NCI-H2081 treated with DMSO at 0.1 percent for 48 hours (cell line): ENCODE results near the gene LRRC15.
A peak's percentile ranks its signal among the peaks of the same experiment; 100 is the strongest.

ENCODE experiments used
- DNase-seq: peaks from one replicate; lab custom pipeline; 2025; lab: John Stamatoyannopoulos, UW

The LRRC15 gene

DNA sequence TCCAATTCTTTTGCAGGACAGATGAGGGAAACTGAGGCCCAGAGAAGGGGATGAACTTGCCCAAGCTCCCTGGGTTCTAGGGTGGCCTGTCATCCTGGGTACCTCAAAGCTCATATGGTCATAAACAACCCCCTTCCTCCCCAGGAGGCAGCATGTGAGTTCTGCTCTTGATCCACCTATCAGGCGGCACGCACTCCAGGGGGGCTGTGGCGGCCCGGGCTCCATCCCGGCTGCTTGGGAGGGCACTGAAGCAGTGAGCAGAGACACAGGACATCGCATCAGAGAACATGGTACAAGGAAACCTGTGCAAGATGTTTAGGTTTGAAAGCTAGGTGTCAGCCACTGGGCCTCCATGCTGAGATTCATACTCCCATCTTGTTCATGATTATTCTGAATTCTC, 52.6 kb downstream of the LRRC15 start:
- DNase-seq, result no peak

DNA sequence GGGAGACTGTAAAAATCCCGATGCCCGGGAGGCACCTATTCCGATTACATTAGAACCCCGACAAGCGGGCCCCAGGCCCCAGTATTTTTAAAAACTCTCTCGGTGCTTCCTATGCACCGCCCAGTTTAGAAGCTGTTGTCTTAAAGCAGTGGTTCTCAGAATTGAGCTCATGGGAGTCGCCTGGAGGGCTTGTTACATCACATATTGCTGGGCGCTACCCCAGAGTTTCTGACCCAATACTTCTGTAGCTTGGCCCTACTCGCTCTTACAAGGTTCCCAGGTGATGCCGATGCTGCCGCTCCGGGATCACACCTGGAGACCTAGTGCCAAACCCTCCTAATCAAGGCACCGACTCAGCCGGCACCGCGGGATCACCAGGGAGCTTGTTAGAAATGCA, 53.6 kb downstream of the LRRC15 start:
- no peak for DNase-seq

DNA sequence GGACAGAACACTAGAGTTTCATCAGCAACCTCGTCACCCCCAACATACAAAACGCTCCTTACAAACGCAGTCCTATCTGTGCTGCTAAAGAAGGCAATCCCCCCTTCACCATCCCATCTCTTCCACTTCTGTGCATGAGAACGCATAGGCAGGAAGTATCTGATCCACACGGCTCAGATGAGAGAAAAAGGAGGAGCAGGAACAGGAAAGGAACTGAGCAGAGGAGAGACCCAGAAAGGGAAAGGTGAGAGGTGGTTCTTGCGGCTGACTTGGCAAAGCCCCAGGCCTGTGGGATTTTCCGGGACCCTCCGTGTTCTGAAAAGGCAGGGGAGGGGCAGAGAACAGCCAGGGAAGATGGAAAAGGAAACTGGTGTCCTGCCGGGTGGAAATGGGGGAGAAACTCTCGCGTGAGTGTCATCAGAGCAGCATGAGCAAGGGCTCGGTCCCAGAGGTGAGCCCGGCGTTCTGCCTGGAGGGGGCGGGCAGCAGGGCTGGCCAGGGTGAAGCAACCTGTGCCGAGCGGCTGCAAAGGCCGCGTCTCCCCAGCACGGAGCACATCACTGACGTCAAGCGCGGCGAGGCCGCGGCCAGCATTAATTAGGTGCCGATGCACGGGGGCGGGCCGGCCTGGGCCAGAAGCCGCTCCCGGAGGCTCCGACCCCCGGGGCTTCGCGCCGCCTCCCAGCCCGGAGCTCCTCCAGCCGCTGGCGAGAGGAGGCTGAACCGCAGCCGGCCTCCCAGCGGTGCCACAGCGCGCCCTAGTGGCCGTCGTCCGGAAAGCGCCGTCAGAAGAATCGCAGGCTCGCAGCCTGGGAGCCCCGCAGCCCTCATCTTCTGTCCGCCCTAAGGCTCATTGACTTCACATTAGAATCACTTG, 54.2 kb downstream of the LRRC15 start:
- peak; percentile 76 for DNase-seq

DNA sequence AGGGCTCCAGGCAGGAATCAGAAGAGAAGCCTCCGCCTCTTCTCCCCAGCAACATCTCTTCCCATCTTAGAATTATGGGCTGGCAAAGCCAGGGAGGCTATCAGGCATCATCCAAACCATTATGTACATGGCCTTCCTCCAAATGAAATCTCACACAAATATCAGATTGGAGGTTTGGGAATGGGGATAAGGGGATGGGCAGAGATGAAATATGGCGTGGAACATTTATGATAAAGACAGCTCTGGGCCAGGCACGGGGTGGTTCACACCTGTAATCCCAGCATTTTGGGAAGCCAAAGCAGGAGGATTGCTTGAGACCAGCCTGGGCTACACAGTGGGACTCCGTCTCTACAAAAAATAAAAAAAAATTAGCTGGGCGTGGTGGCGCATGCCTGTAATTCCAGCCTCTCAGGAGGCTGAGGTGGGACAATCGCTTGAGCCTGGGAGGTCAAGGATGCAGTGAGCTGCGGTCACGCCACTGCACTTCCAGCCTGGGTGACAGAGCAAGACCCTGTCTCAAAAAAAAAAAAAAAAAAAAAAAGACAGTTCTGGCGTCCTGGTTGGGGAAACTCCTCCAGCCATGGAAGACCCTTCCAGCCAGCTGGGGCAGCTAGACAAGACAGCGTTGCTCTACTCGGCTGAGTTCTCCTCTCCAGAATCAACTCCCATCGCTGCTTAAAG, 55.0 kb downstream of the LRRC15 start:
- DNase-seq, result no peak

DNA sequence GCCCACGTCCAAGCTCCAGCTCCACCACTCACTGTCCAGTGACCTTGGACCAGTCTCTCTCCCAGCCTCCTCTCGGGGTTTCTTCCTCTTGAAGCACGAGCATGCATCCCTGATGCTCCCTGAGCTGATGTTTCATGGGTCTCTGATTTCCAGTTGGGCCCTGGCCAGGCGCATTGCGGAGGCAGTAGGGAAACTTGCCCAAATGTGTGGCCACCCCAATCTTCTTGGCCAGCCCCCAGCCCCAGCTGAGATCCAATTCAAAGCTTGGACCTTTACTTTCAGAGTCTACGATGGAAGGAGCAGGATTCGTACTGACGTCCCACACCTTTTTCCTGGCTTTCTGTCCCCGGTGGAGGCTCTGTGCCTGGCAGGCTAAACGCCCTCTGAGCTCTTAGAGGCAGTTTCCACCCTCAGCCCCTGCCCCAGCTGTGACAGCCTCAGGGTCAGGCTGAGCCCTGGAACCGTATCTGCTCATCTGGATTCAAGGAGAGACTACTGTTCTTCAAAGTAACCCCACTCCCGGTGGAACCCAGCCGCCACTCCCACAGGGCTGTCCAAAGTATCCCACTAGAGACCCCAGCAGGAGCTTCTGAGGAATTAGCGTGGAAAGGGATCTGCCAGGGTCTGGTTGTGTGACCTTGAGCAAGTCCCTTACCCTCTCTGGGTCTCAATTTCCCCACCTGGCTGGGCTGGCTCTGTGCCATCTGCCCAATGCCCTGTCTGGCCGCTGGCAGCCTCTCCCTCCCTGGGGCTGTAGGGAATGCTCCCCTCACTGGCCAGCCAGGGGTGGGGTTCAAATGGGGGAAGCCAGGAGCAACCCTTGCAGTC, 55.8 kb downstream of the LRRC15 start:
- DNase-seq, result no peak

DNA sequence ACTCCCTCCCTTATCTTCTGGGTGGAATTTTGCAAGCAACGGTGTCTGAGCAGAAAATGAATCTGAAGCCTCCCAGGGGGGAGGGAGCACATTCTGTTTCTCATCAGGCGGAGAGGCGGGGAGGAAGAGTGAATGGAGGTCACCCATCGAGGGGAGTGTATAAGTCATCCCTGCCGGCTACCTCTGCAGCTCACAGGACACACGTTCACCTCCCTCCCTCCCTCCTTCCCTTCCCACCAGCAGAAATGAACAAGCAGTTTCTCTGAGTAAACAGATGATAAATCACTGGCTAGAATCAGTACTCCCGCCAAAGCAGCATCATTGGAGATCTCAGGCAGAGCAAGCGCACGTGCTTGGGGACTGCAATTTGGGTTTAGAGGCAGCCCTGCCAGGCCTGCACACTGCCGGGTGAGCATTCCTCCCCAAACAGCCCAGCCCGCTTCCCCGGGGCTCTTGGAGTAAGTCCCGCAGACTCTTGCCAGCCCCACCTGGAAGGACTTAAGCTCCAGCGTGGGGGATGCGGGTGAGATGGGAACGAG, 56.7 kb downstream of the LRRC15 start:
- peak; percentile 87 for DNase-seq

DNA sequence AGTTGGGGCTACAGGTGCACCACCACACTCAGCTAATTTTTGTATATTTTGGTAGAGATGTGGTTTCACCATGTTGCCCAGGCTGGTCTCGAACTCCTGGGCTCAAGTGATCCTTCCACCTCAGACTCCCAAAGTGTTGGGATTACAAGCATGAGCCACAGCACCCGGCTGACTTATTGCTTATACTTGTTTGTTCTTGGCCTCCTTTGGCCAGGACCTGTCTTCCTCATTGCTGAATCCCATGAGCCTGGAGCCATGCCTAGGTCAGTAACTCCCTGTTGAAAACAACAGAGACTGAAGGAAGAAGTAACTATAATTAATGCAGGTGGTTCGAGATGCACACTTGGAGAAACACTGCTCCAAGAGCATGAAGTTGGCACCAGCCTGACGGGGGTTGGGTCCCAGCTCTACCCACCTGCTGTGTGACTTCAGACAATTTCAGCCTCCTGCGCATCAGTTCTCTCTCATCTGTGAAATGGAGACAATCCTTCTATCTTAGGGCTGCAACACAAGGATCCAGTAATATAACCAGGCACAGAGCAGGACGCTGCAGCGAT, 57.3 kb downstream of the LRRC15 start:
- DNase-seq, result no peak

DNA sequence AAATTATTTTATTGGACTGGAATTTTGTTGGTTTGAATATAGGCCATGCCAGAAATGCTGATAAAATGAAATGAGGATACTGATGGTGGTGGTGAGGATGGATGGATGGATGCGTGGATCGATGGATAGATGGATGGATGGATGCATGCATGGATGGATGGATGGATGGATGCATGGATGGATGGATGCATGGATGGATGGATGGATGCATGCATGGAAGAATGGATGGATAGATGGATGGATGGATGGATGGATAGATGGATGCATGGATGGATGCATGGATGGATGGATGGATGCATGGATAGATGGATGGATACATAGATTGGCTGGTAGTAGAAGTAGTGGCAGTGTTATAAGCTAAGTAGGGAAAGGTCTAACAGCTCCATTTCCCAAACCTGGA, 58.5 kb downstream of the LRRC15 start:
- no peak for DNase-seq

DNA sequence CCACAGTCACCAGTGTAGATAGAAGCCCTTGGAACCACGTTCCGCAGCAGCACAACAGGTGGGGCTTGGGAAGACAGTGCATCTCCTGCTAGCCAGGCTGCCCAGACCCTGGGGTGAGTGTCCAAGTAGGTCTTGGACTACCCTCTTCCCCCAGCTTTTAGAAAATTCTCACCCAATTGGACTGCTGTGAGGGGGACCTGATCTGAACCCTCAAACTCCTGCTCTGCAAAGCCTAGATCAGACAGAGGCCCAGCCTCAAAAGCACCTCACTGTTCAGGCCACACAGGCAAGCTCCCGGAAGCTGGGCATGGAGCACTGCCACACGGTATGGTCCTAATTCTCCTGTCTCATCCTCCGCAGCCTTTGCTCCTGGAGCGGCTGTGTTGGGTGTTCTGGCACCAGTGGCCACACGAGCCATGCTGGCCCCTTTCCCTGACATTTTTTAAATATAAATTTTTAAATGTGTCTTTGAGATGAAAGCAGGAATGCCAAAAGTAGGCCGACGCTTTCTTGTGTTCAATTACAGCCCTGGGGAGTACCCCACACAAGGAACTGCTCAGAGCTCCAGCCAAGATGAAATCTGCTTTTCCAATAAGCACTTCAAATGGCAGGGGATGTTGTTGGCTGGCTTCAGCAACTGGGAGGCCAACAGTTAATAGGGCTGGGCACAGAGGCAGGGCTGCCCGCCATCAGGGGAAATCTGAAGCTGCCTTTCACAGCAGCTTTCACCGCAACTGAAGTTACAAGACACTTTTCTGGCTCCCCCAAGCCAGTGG, 59.3 kb downstream of the LRRC15 start:
- no peak for DNase-seq

DNA sequence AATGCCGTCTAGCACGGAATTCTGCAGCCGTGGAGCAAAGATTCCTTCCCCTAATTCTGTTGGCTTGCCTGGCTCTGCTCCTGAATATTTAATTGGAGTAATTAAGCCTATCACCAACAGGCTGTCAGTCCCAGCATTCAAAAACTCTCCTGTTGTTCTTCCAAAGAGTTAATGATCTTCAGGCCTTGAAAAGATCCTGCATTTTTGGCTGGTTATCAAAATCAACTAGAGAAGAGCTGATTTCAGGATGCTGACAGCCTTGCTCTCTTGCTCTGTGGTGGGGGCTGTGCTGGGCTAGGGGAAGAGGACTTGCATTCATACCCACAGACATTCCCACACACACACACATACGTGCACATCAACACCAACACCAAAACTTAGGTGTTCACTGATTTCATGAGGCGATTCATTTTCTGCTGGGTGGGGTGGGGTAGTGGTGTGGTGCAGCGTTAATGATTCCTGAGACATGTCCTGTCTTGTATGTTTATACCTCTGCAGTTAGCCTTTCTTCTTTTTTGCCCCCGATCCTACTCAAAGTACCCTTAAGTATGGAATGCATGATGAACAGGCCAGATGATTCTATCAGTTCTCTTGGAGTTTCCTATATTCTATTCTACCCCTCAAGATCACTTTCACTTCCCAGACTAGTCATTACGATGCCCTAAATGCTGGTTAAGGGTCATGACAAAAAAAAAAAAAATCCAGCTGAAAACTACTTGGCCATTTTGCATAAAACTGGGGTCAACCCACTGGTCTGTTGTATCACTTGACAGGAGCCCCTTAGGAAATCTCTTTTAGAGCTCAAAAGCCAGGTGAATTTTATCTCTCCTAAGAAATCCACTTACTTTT, 60.7 kb downstream of the LRRC15 start:
- no peak for DNase-seq

DNA sequence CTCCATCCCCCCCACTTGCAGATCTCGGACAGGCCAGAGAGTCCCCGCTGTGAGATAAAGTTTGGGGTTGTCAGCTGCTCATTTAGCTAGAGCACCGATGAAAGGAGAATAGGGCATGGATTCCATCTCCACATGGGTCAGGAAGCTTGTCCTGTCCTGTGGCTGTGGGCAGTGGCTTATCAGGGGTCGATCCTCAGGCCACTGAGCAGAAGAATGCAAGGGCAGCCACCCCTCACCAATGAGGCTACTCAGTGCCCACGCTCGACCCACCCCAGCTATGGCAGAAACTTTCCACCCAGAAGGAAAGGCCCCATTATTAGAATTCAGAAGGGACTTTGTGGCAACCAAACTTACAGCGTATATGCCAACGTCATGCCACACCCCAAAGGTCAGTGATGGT, 61.7 kb downstream of the LRRC15 start:
- no peak for DNase-seq

DNA sequence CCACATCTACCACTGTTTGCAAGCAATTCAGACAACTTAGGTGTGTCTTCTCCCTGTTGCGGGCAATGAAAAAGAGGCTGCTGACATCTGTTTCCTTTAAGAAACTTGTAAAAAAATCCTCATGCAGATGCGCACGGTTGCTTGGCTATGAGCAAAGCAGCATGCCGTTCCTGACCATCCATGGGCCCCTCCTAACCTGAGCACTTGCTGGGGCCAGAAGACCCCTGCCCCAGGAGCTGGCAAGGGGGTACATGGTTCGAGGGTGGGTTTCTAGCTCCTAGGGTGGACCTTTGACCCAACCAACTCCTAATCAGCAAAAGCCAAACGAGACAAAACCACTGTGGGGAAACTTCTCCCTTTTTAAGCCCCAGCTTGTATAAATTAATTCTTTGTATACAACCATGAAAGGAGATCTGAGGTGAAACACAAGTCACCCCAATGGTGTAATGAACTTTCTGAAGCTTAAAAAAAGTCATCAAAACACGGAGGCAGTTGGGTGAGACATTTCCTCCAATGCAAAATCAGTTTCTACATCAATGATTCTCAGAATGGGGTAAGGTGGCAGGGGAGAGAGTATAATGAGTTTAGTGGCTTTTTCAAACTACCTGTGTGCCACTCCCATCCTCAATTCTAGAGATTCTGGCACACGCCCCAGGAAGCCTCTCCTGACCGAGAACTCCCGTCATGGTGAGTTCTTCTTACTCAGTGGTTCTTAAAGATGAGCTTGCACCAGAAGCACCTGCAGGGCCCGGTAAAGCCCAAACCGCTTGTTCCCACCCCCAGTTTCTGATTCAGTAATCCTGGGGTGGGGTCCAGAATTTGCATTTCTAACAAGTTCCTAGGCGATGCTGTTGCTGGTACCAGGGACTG, 62.5 kb downstream of the LRRC15 start:
- DNase-seq, result no peak

DNA sequence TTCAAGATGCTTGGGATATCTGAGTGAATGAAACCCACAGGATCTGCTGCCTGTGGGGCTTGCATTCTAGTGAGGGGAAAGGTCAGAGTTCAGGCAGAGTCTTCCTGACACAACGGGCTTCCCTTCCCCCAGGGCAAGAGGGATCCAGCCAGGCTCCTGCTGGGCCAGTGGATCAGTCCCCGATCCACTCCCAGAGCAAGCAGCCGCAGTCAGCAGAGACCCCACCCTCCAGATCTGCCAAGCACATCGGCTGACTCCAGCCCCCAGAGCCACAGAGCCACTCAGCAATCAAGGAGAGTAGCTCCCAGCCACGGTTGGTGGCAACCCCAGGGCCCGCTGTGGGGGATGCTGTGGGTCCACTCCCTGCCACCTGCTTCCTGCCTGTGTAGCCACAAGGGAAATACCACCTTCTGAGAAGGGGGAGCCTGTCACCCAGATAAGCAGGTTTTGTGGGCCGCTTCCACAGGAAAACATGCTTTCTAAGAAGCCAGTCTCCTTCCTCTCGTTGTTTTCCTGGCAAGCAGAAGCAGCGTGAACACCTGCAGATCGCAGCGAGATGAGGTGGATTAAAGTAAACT, 63.3 kb downstream of the LRRC15 start:
- DNase-seq, result peak; percentile 75

DNA sequence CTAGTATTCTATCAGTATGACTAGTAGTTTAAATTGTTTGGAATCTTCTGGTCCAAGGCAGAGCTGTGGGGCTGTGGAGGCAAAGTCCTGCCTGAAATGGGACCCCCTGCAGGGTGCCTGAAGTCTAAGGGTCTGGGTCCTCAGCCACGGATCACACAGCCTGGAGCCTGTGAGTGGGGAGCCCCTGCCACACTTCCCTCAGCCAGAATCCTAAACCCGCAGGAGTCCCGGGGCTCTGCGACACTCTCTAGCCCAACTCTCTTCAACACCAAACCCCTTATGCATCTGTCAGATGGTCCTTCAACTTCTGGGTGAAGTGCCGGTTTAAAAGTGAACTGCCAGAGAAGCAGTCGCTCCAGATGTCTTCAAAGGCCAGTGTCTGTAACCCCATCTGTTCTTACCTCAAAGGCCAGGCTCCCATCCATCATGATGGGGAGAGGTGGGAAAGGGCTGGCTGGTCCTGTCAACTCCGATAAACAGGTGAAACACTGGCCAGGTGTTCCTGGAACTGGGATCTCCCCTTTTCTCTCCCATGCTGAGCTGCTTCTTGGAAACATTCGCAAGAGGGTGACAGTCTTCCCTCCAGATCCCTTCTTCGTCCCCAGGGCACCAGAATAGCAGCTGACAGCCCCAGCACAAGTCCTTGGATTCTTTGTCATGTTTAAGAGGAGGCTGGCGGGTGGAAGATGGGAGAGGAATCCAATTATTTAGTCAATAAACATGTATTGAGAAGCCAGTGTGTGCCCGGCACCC, 64.0 kb downstream of the LRRC15 start:
- DNase-seq, result no peak
